HG03108 (cell line): Measurements from ENCODE around the gene ZNF362.
"Not testable (repeated sequence)": the region's sequence is repeated elsewhere in the genome, so short reads cannot be mapped to it uniquely, and the experiment has no call there.

Experiments used
- ATAC-seq: cut with Tn5 transposase; IDR thresholded peaks from one replicate; pipeline ENCODE4 v1.9.1; 2021; ENCODE audit warnings: moderate library complexity; ENCODE audit not compliant: unreplicated experiment

Gene ZNF362

DNA sequence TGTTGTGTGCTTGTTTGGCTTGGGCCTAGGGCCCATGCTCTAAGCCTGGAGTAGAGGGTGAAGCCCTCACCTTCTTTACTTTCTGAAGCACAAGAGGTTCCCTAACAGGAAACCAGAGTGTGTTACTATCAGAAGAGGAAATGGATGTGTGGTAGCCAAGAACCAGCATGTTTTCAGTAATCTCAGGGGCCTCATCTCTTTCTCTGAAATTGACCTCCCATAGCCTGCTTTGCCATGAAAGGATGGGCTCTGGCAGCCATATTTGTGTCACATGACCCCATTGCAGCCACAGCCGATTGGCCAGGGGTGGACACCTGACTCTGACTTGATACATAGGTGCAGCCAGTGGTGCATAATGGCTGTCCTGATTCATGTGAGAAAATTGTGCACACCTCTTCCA is 46.0 kb downstream of the ZNF362 start:
- no peak for ATAC-seq

DNA sequence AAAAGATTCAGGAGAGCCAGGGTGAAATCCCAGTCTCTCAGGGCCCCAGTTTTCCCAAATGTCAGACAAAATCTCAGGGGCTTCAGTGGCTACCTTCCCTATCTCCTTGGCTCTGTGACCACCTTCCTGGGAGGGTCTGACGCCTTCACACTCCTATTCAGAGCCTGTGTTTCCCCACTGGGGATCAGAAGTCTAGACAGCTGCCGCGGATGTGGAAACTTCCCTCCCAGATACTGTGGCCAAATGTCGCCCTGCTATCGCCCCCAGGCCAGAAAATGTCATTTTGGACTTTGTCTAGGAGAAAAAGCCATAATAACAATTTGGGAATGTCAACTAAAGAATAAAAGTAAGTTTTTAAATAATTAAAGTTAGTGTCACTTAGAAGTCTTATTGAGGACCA is 48.7 kb downstream of the ZNF362 start:
- ATAC-seq: no peak

DNA sequence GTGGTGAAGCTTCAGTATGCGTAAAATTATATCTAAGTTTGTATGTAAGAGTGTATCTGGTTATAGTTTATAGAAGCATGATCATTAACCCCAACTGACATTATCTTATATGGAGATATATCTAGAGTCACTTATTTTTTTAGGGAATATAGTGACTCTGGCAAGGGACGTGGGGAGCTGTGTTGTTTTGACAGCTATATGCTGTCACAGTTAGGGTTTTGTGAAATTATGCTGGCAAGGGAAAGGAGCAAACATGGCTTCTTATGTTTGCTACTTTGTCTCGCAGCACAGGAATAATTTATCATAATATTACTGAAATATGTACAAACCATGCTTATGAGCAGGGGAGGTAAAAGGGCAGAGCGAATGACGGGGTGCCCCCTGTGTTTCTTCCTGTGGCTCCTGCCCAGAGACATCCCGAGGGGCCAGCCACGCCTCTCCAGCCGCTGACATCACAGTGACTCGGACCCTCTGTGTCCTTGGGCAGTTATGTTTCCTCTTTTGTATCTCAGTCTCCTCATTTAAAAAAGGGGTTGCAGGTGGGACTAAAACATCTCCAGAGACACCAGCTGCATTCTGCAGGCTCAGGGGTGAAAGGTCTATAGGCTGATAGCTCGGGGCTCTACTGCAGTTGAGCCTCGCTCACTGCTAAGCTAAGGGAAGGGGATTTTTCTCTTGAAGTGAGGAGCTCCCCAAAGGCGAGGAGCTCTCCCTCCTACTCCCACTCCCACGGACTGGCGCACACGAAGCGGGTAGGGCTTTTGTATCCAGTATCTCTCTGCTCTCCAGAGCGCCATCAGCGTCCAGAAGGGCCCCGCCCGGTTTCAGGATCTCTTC is 49.7 kb downstream of the ZNF362 start:
- ATAC-seq: no peak

GRCh38 chr1:33306653-33307493 is 50.6 kb downstream of the ZNF362 start:
- no peak for ATAC-seq

GRCh38 chr1:33307494-33307864 is 51.2 kb downstream of the ZNF362 start:
- ATAC-seq: no peak

DNA sequence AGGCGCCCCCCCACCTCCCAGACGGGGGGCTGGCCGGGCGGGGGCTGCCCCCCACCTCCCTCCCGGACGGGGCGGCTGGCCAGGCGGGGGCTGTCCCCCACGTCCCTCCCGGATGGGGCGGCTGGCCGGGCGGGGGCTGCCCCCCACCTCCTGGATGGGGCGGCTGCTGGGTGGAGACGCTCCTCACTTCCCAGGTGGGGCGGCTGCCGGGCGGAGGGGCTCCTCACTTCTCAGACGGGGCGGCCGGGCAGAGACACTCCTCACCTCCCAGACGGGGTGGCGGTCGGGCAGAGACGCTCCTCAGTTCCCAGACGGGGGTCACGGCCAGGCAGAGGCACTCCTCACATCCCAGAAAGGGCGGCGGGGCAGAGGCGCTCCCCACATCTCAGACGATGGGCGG is 53.1 kb downstream of the ZNF362 start:
- ATAC-seq: not testable (repeated sequence)

DNA sequence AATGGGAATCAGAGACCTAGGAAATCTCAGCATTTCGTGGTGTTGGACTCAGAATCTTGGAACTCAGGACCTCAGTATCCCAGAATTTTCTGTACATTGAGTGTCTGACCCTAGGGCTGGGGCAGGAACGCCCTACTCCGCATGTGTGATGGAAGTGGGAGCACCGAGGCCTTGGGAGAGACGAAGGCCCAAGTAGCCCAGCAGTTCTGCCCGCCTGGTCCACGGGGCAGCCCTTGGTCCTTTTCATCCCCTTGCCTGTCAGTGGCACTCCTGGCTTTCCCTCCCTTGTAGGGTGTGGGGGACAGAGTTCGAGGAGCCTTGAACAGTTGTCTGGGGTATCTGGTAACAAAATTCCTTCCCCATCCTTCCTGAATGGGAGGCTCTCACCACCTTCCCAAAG is 54.4 kb downstream of the ZNF362 start:
- ATAC-seq: no peak

GRCh38 chr1:33311706-33312412 is 55.6 kb downstream of the ZNF362 start:
- ATAC-seq: no peak

- ATAC-seq: no peak
These were observed 56.1 kb downstream of the ZNF362 start for GRCh38 chr1:33312413-33312749.

- no peak for ATAC-seq
These were observed 58.1 kb downstream of the ZNF362 start for GRCh38 chr1:33314416-33314815.

DNA sequence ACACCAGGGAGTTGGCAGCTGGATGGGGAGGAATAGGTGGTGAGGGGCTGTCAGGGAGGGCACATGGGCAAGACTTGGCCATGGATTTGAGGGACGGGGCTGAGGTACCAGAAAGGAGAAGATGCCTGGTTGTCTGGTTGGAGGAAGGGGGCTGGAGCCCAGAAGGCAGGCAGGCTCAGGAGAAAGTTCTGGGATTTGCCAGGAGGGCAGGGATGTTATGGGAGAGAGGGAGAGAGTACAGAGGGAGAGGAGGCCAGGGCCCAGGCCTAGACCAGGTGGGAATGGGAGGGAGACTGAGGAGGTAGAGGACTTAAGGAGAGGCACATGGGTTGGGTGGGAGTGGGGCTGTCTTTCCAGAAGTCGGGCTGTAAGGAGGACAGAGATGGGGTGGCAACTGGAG is 60.3 kb downstream of the ZNF362 start:
- ATAC-seq: no peak

GRCh38 chr1:33317354-33317753 is 61.1 kb downstream of the ZNF362 start:
- ATAC-seq: no peak

GRCh38 chr1:33317946-33318345 is 61.7 kb downstream of the ZNF362 start:
- ATAC-seq: no peak

- no peak for ATAC-seq
These were observed 63.1 kb downstream of the ZNF362 start for GRCh38 chr1:33319186-33319948.

DNA sequence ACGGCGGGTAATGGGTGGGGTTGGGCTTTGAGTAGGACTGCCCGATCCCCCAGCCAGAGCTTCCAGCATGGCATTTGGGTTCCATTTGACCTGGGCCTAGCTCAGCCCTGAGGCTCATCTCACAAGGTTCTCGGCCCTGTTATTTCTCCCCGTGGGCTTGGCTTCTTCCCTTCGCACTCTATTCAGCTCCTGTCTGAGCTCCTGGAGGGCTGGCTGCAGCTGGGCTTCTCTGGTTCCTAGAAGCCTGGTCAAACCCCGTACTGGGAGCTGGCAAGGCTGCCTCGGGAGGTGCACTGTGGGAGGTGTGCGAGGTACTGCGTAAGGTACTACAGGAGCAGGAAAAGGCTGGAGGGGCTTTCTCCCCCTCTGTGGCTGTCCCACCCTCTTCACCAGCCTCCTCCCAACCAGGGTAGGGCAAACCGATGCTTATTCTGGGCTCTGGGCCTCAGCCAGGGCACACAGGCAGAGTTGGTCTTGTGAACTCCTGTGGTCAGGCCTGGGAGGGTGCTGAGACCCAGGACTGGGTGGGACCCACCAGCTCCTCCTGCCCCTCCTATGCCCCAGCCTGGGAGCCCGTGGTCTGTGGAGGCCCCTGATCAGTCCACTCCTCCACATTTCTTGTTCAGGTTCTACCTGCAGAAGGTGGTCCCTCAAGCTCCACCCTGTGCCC is 63.8 kb downstream of the ZNF362 start:
- ATAC-seq: no peak

- no peak for ATAC-seq
These were observed 64.4 kb downstream of the ZNF362 start, which contains the start of gene A3GALT2 for GRCh38 chr1:33320619-33321165. TSS of gene A3GALT2 (minus strand) at chr1:33321098. CDS start at chr1:33321098, 0 bp downstream.

DNA sequence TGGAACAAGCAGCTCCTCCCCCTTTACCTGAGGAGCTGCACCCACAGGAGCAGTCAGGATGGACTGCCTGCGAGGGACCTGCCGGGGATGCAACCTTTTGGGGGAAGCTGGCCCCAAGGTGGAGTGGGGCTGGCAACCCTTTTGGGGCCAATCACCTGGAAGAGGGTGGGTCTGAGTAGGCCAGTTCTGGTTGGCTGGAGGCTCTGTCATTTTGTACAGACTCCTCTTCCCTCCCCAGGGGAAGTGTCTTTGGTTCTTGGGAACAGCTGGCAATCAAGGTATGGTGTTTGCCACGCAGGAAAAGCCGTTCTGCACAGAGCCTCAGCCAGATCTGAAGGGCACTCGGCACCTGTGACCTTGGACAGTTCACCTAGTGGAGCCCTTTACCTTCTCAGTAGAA is 64.9 kb downstream of the ZNF362 start:
- ATAC-seq: no peak

DNA sequence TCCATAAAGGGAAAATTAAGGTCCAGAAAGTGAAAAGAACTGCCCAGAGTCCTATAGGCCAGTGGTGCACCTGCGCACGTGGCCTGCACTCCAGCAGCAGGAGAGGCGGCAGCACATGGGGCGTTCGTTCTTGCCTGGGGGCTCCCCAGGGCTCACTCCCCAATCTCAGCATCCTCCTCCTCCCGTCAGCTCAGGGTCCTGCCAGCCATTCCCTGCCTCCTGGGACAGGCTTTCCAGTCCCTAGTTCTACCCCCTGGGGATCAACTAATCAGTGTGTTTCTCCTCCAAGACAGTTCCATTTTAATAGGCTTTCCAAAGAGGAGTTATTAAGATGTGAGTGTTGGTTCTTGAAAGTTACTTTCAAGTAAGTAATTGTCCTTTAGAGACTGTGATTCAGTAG is 65.8 kb downstream of the ZNF362 start:
- no peak for ATAC-seq

DNA sequence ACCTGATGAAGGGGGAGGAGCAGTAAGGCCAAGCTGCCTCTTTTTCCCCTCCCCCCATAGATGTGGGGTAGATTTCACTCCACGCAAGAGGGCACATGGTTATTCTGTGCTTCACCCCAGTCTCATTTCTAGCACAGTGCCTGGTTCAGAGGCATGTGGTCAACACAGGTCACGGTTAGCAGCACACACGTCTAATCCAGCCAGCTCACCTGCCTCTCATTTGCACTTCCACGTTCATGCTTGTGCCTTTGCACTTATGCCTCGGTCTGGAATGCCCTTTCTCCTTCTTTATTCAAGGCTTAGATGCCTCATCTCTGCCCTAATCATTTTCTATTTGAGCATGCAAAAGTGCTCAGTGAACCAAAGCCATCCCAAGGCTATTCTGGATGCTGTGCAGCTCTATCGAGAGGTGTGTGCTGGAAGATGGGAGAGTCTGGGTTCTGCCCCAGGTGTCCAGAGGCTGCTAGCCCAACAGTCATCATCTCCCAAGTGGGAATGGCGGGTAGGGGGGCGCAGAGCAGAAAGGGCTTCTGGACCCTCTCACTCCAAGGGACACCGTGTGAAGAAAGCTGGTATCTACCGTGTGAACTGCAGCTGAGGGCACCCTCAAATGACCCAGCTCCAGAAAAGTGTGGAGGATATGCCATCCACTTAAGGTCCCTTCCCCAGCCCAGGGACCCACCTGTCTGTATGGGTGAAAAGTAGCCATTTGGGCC is 66.7 kb downstream of the ZNF362 start:
- no peak for ATAC-seq
